ENCODE measurements around the gene SOAT2.

SOAT2 gene

GRCh38 chr12:53133722-53134121, 30.4 kb downstream of the SOAT2 start:
- no peak overlapping the region for H3K4me3 ChIP-seq (replicated peaks in 1 of 2; ENCODE audit: low read depth in 2 of 2, low read length in 2 of 2)
- DNase-seq (ENCODE audit: low read depth in 2 of 2): no peak
- TF ChIP-seq, protein P1, sequence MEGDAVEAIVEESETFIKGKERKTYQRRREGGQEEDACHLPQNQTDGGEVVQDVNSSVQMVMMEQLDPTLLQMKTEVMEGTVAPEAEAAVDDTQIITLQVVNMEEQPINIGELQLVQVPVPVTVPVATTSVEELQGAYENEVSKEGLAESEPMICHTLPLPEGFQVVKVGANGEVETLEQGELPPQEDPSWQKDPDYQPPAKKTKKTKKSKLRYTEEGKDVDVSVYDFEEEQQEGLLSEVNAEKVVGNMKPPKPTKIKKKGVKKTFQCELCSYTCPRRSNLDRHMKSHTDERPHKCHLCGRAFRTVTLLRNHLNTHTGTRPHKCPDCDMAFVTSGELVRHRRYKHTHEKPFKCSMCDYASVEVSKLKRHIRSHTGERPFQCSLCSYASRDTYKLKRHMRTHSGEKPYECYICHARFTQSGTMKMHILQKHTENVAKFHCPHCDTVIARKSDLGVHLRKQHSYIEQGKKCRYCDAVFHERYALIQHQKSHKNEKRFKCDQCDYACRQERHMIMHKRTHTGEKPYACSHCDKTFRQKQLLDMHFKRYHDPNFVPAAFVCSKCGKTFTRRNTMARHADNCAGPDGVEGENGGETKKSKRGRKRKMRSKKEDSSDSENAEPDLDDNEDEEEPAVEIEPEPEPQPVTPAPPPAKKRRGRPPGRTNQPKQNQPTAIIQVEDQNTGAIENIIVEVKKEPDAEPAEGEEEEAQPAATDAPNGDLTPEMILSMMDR (IDR thresholded peaks at IDR 0.05; ENCODE audit: low read depth, low read length): no peak

DNA sequence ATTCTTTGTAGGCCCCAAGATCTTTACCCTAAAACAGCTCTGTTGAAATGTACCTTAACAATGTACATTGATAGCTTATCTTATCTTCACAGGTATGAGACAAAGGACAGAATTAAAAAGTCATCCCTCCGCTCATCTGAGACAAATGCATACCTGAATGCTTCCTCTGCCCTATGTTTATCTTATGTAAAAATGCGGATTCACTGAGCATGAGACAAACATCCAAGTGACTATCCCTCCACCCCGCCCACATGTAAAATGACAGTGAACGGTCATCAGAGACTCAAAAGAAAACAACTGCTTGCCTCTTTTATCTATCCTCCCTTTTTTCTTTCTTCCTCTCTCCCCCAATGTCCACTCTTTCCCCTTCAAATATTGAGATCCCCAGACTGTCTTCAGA, 40.1 kb downstream of the SOAT2 start:
- DNase-seq (ENCODE audit: low read depth in 2 of 2): no peak
- TF ChIP-seq, protein P1 (IDR thresholded peaks at IDR 0.05; ENCODE audit: low read depth, low read length): no peak
- H3K4me3 ChIP-seq (replicated peaks in 1 of 2; ENCODE audit: low read depth in 2 of 2, low read length in 2 of 2): no peak overlapping the region

DNA sequence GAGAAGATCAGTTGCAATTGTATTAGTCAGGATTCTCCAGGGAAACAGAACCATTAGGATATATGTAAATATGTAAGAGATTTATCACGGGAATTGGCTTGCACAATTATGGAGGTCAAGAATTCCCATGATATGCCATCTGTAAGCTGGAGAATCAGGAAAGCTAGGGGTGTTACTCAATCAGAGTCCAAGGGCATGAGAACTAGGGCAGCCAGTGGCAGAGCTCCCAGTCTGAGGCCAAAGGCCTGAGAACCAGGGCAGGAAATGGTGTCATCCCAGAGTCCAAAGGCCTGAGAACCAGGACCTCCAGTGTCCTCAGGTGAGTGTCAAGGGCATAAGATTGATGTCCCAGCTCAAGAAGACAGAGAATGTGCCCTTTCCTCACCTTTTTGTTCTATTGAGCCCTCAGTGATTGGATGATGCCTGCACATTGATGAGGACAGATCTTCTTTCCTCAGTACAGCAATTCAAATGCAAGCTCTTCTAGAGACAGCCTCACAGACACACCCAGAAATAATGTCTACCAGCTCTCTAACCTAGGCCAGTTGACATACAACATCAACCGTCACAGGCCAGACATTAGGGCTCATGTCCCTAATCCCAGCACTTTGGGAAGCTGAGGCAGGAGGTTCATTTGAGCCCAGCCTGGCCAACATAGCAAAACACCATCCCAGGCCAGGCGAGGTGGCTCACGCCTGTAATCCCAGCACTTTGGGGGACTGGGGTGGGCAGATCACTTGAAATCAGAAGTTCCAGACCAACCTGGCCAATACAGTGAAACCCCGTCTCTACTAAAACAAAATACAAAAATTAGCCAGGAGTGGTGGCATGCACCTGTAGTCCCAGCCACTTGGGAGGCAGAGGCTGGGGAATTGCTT, 42.3 kb downstream of the SOAT2 start:
- H3K4me3 ChIP-seq (replicated peaks in 1 of 2; ENCODE audit: low read depth in 2 of 2, low read length in 2 of 2): no peak overlapping the region
- TF ChIP-seq, protein P1 (IDR thresholded peaks at IDR 0.05; ENCODE audit: low read depth, low read length): no peak
- DNase-seq (ENCODE audit: low read depth in 2 of 2): peak; percentile 55 to 74

DNA sequence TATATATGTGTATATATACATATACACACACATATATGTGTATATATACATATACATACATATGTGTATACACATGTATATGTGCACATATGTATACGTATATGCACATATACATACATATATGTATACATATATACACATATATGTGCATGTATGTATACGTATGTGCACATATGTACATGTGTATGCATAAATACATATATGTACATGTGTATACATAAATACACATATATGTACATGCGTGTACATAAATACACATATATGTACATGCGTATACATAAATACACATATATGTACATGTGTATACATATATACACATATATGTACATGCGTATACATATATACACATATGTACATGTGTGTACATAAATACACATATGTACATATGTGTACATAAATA, 43.9 kb downstream of the SOAT2 start:
- DNase-seq (ENCODE audit: low read depth in 2 of 2): no peak
- H3K4me3 ChIP-seq (replicated peaks in 1 of 2; ENCODE audit: low read depth in 2 of 2, low read length in 2 of 2): no peak overlapping the region
- TF ChIP-seq, protein P1 (IDR thresholded peaks at IDR 0.05; ENCODE audit: low read depth, low read length): no peak

GRCh38 chr12:53147653-53148052, 44.4 kb downstream of the SOAT2 start:
- no peak overlapping the region for H3K4me3 ChIP-seq (replicated peaks in 1 of 2; ENCODE audit: low read depth in 2 of 2, low read length in 2 of 2)
- TF ChIP-seq, protein P1 (IDR thresholded peaks at IDR 0.05; ENCODE audit: low read depth, low read length): no peak
- no peak for DNase-seq (ENCODE audit: low read depth in 2 of 2)

DNA sequence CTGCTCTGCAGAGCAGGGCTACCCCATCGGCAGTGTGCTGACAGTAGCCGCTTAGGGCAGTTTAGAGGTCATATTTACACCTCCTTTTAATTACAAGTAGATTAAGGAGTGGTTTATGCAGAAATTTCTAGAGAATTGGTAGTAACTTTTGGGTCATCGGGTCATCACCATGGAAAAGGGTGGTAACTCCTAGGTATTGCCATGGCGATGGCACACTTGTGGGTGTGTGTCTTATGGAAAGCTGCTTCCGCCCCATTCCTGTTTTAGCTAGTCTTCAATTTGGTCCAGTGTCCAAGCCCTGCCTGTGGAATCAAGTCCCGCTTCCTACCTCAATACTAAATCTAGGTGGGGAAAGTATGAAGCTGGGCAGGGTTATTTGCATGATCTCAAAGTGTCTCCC, 47.8 kb downstream of the SOAT2 start:
- H3K4me3 ChIP-seq (replicated peaks in 1 of 2; ENCODE audit: low read depth in 2 of 2, low read length in 2 of 2): no peak overlapping the region
- DNase-seq (ENCODE audit: low read depth in 2 of 2): no peak
- TF ChIP-seq, protein P1 (IDR thresholded peaks at IDR 0.05; ENCODE audit: low read depth, low read length): no peak

Data from cardiac fibroblast (primary cell).